Mononuclear cell (primary cell): ENCODE data around the gene POLR2B. TPM values are rescaled to one million over a fixed set of nuclear protein-coding genes. Genes with fewer than 3 reads are reported as not detected.
"Not testable (repeated sequence)": the region's sequence is repeated elsewhere in the genome, so short reads cannot be mapped to it uniquely, and the experiment has no call there.

Source experiments
- H3K27me3 ChIP-seq: 2 replicates; pipeline ENCODE4 v1.6.0; 2011; ENCODE audit warnings: low read length, control low read depth; ENCODE audit not compliant: insufficient read depth
- H3K4me1 ChIP-seq: 2 replicates; pipeline ENCODE4 v1.5.1; 2011; ENCODE audit warnings: mild to moderate bottlenecking, low read length, control low read depth; ENCODE audit not compliant: insufficient read depth
- H3K4me3 ChIP-seq: 2 replicates; pipeline ENCODE4 v1.5.1; 2011; ENCODE audit warnings: mild to moderate bottlenecking, low read length, moderate library complexity
- H3K9me3 ChIP-seq: 2 replicates; pipeline ENCODE4 v1.5.1; 2011; ENCODE audit warnings: low read depth, mild to moderate bottlenecking, control low read depth, low read length
- total RNA-seq: library from RNA; depleted of rRNA; stranded (reverse); fragments of >200 nt; gene quantifications from one replicate; pipeline ENCODE4 v1.2.3, GENCODE V29; 2012

The POLR2B gene
- total RNA-seq, 1 donor: 70.5 TPM

GRCh38 chr4:57034520-57034919, 55.8 kb downstream of the POLR2B start:
- no peaks in the 10 kb centered on the region for H3K4me1 ChIP-seq
- H3K9me3 ChIP-seq: no peaks in the 10 kb centered on the region
- H3K27me3 ChIP-seq: no peaks in the 10 kb centered on the region
- no peak overlapping the region for H3K4me3 ChIP-seq

- no peaks in the 10 kb centered on the region for H3K27me3 ChIP-seq
- no peak overlapping the region for H3K4me3 ChIP-seq
- no peaks in the 10 kb centered on the region for H3K9me3 ChIP-seq
- no peaks in the 10 kb centered on the region for H3K4me1 ChIP-seq
Observed at GRCh38 chr4:57037982-57038604, 59.4 kb downstream of the POLR2B start.

- no peaks in the 10 kb centered on the region for H3K27me3 ChIP-seq
- no peaks in the 10 kb centered on the region for H3K4me1 ChIP-seq
- H3K4me3 ChIP-seq: no peak overlapping the region
- H3K9me3 ChIP-seq: no peaks in the 10 kb centered on the region
Observed at GRCh38 chr4:57039345-57039744, 60.6 kb downstream of the POLR2B start.

GRCh38 chr4:57040510-57040909, 61.8 kb downstream of the POLR2B start:
- no peaks in the 10 kb centered on the region for H3K9me3 ChIP-seq
- no peak overlapping the region for H3K4me3 ChIP-seq
- H3K27me3 ChIP-seq: no peaks in the 10 kb centered on the region

GRCh38 chr4:57041020-57041419, 62.3 kb downstream of the POLR2B start:
- H3K9me3 ChIP-seq: no peaks in the 10 kb centered on the region
- no peaks in the 10 kb centered on the region for H3K4me1 ChIP-seq
- H3K4me3 ChIP-seq: no peak overlapping the region
- H3K27me3 ChIP-seq: no peaks in the 10 kb centered on the region

More at GRCh38 chr4:57040510-57040909, 61.8 kb downstream of the POLR2B start:
- no peaks in the 10 kb centered on the region for H3K4me1 ChIP-seq

GRCh38 chr4:57042711-57043169, 64.0 kb downstream of the POLR2B start:
- no peak overlapping the region for H3K4me3 ChIP-seq
- no peaks in the 10 kb centered on the region for H3K4me1 ChIP-seq

GRCh38 chr4:57043347-57044251, 64.9 kb downstream of the POLR2B start:
- Histone ChIP-seq H3K4me3 (no peak overlapping the region), H3K4me1 (no peaks in the 10 kb centered on the region), H3K9me3 (no peaks in the 10 kb centered on the region), H3K27me3 (no peaks in the 10 kb centered on the region)

More at GRCh38 chr4:57042711-57043169, 64.0 kb downstream of the POLR2B start:
- H3K27me3 ChIP-seq: no peaks in the 10 kb centered on the region
- no peaks in the 10 kb centered on the region for H3K9me3 ChIP-seq

GRCh38 chr4:57044279-57044678, 65.6 kb downstream of the POLR2B start:
- Histone ChIP-seq H3K4me3 (no peak overlapping the region), H3K27me3 (no peaks in the 10 kb centered on the region), H3K9me3 (no peaks in the 10 kb centered on the region), H3K4me1 (no peaks in the 10 kb centered on the region)

- no peaks in the 10 kb centered on the region for H3K27me3 ChIP-seq
- H3K9me3 ChIP-seq: no peaks in the 10 kb centered on the region
- H3K4me1 ChIP-seq: no peaks in the 10 kb centered on the region
- H3K4me3 ChIP-seq: no peak overlapping the region
Observed at GRCh38 chr4:57044996-57045395, 66.3 kb downstream of the POLR2B start.

- peaks cover 19% of the 10 kb centered on the region for H3K4me1 ChIP-seq
- not testable (repeated sequence) for H3K9me3 ChIP-seq, H3K4me3 ChIP-seq, H3K27me3 ChIP-seq
Observed at GRCh38 chr4:57047046-57047445, 68.3 kb downstream of the POLR2B start.

- Histone ChIP-seq H3K4me3 (no peak overlapping the region), H3K27me3 (no peaks in the 10 kb centered on the region), H3K4me1 (peaks cover 20% of the 10 kb centered on the region), H3K9me3 (no peaks in the 10 kb centered on the region)
Observed at GRCh38 chr4:57048590-57049304, 70.1 kb downstream of the POLR2B start.

GRCh38 chr4:57051095-57051494, 72.4 kb downstream of the POLR2B start:
- Histone ChIP-seq H3K27me3 (no peaks in the 10 kb centered on the region), H3K9me3 (no peaks in the 10 kb centered on the region), H3K4me1 (peaks cover 20% of the 10 kb centered on the region), H3K4me3 (no peak overlapping the region)

GRCh38 chr4:57051524-57051923, 72.8 kb downstream of the POLR2B start:
- no peak overlapping the region for H3K4me3 ChIP-seq
- H3K27me3 ChIP-seq: no peaks in the 10 kb centered on the region
- H3K4me1 ChIP-seq: peaks cover 20% of the 10 kb centered on the region
- no peaks in the 10 kb centered on the region for H3K9me3 ChIP-seq

GRCh38 chr4:57053508-57053907, 74.8 kb downstream of the POLR2B start:
- peaks cover 20% of the 10 kb centered on the region for H3K4me1 ChIP-seq
- no peaks in the 10 kb centered on the region for H3K27me3 ChIP-seq
- no peaks in the 10 kb centered on the region for H3K9me3 ChIP-seq
- H3K4me3 ChIP-seq: no peak overlapping the region

- H3K27me3 ChIP-seq: no peaks in the 10 kb centered on the region
- H3K4me1 ChIP-seq: peaks cover 13% of the 10 kb centered on the region
Observed at GRCh38 chr4:57055886-57056285, 77.2 kb downstream of the POLR2B start.

More at GRCh38 chr4:57055886-57056285, 77.2 kb downstream of the POLR2B start:
- Histone ChIP-seq H3K4me3 (no peak overlapping the region), H3K9me3 (no peaks in the 10 kb centered on the region)
